Endothelial cell of umbilical vein (primary cell): ENCODE measurements around the gene FSD1L.

Experiments
- POLR2A ChIP-seq: IDR thresholded peaks from 2 replicates; pipeline ENCODE4 v1.6.1; 2012; ENCODE audit warnings: low read depth, mild to moderate bottlenecking, control low read depth, low read length
- POLR2AphosphoS5 ChIP-seq: IDR thresholded peaks from 2 replicates; pipeline ENCODE4 v1.6.1; 2012; ENCODE audit warnings: low read depth, mild to moderate bottlenecking, control low read depth, low read length, moderate library complexity; ENCODE audit not compliant: insufficient read depth
- TF ChIP-seq, protein P1 (sequence below), 2 donors: IDR thresholded peaks; 1 replicate in 1 of 2; 2 replicates in 1 of 2; pipeline ENCODE4 v1.5.1; 2011; ENCODE audit warnings: low read length in 2 of 2, mild to moderate bottlenecking in 2 of 2, moderate library complexity in 2 of 2, control low read depth in 1 of 2, inconsistent platforms in 1 of 2, low read depth in 1 of 2; ENCODE audit not compliant: insufficient read depth in 1 of 2; ENCODE audit errors: extremely low read depth in 1 of 2

DNA sequence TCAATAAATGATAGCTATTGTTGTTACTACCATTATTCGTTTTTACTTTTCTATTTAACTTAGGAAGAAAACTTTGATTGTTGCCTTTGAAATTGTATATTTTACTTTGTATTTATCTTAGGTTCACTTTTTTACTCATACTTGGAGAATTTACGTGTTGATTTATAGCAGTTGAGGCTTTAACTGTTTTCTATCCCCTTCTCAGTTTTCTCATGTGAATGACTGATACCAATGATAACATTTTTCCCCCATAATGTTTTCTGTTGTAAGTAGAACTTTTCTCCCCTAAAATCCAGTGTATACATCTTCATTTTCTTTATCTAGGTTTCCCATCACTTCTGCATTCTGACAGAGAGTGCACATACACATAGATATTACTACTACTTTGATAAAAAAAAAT is 54.4 kb downstream of the FSD1L start:
- no peak for TF ChIP-seq POLR2A
- no peak for TF ChIP-seq POLR2AphosphoS5
- TF ChIP-seq, protein P1, sequence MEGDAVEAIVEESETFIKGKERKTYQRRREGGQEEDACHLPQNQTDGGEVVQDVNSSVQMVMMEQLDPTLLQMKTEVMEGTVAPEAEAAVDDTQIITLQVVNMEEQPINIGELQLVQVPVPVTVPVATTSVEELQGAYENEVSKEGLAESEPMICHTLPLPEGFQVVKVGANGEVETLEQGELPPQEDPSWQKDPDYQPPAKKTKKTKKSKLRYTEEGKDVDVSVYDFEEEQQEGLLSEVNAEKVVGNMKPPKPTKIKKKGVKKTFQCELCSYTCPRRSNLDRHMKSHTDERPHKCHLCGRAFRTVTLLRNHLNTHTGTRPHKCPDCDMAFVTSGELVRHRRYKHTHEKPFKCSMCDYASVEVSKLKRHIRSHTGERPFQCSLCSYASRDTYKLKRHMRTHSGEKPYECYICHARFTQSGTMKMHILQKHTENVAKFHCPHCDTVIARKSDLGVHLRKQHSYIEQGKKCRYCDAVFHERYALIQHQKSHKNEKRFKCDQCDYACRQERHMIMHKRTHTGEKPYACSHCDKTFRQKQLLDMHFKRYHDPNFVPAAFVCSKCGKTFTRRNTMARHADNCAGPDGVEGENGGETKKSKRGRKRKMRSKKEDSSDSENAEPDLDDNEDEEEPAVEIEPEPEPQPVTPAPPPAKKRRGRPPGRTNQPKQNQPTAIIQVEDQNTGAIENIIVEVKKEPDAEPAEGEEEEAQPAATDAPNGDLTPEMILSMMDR (IDR thresholded peaks at IDR 0.05; ENCODE audit: extremely low read depth in 1 of 2, insufficient read depth in 1 of 2, low read depth in 1 of 2, low read length in 2 of 2), result no peak
